Bronchus fibroblast of lung (primary cell): ENCODE results near the gene TMEM52B. TPM values are rescaled to one million over a fixed set of nuclear protein-coding genes. Genes with fewer than 3 reads are reported as not detected.

Experiments used
- total RNA-seq: library from RNA; depleted of rRNA; stranded (reverse); fragments of >200 nt; gene quantifications from 2 replicates; pipeline ENCODE4 v1.2.3, GENCODE V29; 2015

TMEM52B gene
- 1.6 and 2.5 TPM in 2 replicates for total RNA-seq

GRCh38 chr12:10178821-10179220 lies at the start of gene TMEM52B:
TSS of gene TMEM52B (plus strand) at chr12:10179032. CDS start at chr12:10179575, 543 bp downstream.

DNA sequence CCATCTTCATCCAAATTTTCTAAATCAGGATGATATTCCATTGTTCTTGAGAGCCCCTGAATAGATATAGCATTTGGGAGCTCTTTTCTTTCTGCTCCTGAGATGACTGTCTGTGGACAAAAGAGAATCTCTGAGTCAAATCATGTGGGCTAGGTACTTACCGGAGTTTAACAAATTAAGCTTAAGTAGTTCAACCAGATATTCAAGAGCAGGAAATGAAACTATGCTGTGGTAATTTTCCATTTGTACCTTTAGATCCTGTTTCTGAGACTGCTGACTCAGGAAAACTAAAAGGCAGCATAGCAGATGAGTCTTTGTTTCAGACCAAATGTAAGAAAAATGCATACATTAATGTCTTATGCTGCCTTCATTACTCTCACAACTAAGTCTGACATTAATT lies 48.8 kb upstream of the TMEM52B start, which contains the start of gene CLEC7A:
CLEC7A (minus strand) TSS at position 158 of the 400 bp plus-strand sequence; CDS start at position 41, 117 bp downstream.

DNA sequence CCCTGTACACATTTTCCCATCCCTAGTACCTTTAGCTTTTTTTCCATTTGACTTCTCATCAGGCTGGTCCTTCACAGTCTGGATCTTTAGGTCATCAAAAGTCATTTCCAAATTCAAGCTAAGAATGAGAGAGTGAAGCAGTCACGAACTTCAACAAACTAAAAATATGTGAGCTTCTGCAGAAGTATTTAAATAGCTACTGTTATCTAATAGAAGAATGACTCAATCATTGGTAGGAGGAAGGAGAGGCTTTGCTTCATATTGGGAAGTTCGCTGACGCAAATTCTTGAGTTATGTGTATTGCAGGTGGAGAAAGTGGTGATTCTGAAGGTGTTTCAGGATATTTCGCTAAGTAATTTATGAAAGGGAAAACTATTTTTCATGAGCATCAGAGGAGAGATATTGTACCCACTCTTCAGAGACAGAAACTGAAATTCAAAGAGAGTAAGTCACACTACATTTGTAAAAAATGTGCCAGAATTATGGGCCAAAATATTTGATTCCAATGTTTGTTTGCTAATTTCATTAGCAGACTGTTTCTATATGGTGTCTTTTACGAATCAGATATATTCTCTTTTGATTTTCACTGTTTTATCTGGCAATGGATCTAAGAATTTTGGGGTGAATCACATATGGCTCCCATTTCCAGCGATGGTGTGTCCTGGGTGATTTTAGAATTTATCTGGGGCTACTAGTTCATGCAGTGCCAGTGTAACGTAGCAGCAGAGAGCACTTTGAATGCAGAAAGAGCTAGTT lies 6.7 kb upstream of the TMEM52B start, which contains the start of gene OLR1:
OLR1 (minus strand) TSS at position 160 of the 756 bp plus-strand sequence; CDS start at position 105, 55 bp downstream.

GRCh38 chr12:10212739-10213131 lies 33.9 kb downstream of the TMEM52B start, which contains the start of gene GABARAPL1:
TSS of gene GABARAPL1 (plus strand) at chr12:10212877. CDS start at chr12:10213130, 253 bp downstream.

Other genes starting within 250 kb of the TMEM52B start
- gene CLEC2A, start 246.7 kb upstream of the TMEM52B start, total RNA-seq = not detected in 2 replicates
- gene CLEC12A, start 207.6 kb upstream of the TMEM52B start, total RNA-seq = not detected in 2 replicates
- gene CLEC1B, start 179.9 kb upstream of the TMEM52B start, total RNA-seq = not detected in 2 replicates
- not detected in 2 replicates for gene CLEC12B, start 168.4 kb upstream of the TMEM52B start, total RNA-seq
- not detected in 2 replicates for gene CLEC9A, start 148.3 kb upstream of the TMEM52B start, total RNA-seq
- gene CLEC1A, start 80.0 kb upstream of the TMEM52B start, total RNA-seq = not detected in 2 replicates
- not detected in 2 replicates for gene CLEC7A, start 48.8 kb upstream of the TMEM52B start, total RNA-seq
- 1.0 and 1.8 TPM in 2 replicates for gene OLR1, start 6.9 kb upstream of the TMEM52B start, total RNA-seq
- 24.4 and 25.1 TPM in 2 replicates for gene GABARAPL1, start 33.8 kb downstream of the TMEM52B start, total RNA-seq
- gene KLRD1, start 128.8 kb downstream of the TMEM52B start, total RNA-seq = not detected in 2 replicates
- gene KLRK1, start 211.0 kb downstream of the TMEM52B start, total RNA-seq = not detected in 2 replicates
- not detected in 2 replicates for gene KLRC4, start 230.7 kb downstream of the TMEM52B start, total RNA-seq
- not detected in 2 replicates for gene KLRC3, start 241.6 kb downstream of the TMEM52B start, total RNA-seq